ENCODE data around the gene CYP19A1. TPM values are rescaled to one million over a fixed set of nuclear protein-coding genes. Genes with fewer than 3 reads are reported as not detected.

The CYP19A1 gene
- total and polyA plus RNA-seq, 8 donors, result 0.09 to 2.5 (median 0.28) TPM; not detected in 1

- intact Hi-C loops (cut with DNase I), result no loop called here
- DNase-seq (no peak), ATAC-seq (no peak), FAIRE-seq (no peak)
- Histone ChIP-seq H3K27me3 (no peaks in the 10 kb centered on the region), H3K36me3 (no peaks in the 10 kb centered on the region), H3K4me1 (no peaks in the 10 kb centered on the region), H3K4me3 (no peak overlapping the region), H3K9me3 (no peaks in the 10 kb centered on the region), H3K27ac (no peak overlapping the region)
- TF ChIP-seq CTCF (IDR thresholded peaks at IDR 0.05), result no peak
- 76 to 87% methylated on average over 6 of the region's 6 CpGs for WGBS, 2 donors
Observed at GRCh38 chr15:51198701-51199232, 139.6 kb downstream of the CYP19A1 start.

DNA sequence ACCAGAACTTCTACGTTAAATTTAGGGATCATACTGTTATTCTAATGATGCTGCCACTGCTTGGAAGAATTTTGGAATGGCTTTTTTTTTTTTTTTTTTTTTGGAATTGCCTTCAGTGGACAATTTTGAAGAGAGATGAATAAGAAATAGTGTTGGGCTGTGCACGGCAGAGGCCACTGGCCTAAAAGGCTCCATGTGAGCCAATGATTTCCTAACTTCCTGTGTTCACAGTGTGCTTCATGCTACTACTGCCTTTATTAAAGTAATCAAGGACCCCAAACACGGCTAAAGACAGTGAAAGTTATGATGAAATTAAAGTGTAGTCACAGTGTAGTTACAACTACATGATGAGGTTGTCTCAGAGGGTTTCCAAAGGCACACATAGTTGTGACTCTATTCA is 142.9 kb downstream of the CYP19A1 start:
- Histone ChIP-seq H3K4me1 (no peaks in the 10 kb centered on the region), H3K27me3 (no peaks in the 10 kb centered on the region), H3K36me3 (no peaks in the 10 kb centered on the region), H3K9me3 (no peaks in the 10 kb centered on the region), H3K4me3 (no peak overlapping the region), H3K27ac (no peak overlapping the region)
- intact Hi-C loops (cut with DNase I), result no loop called here
- 55 to 62% methylated on average over 3 of the region's 3 CpGs for WGBS, 2 donors
- no peak for TF ChIP-seq CTCF (IDR thresholded peaks at IDR 0.05)
- DNase-seq, result no peak
- ATAC-seq, result no peak
- FAIRE-seq, result no peak

DNA sequence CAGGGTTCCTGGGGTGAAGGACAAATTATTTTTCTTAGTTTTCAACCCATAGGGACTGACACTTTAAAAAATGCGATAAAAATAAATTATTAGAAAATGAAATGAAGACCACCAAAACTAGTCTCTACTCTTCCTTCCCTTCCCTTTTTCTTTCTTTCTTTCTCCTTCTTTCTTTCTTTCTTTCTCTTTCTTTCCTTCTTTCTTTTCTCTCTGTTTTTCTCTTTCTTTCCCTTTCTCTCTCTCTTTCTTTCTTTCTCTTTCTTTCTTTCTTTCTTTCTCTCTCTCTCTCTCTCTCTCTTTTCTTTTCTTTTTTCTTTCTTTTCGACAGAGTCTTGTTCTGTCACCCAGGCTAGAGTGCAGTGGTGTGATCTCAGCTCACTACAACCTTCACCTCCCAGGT is 144.4 kb downstream of the CYP19A1 start:
- H3K27me3 ChIP-seq, result no peaks in the 10 kb centered on the region
- no peaks in the 10 kb centered on the region for H3K9me3 ChIP-seq
- H3K4me3 ChIP-seq, result no peak overlapping the region
- FAIRE-seq, result no peak
- intact Hi-C loops (cut with DNase I), result no loop called here
- no peak for TF ChIP-seq CTCF (IDR thresholded peaks at IDR 0.05)
- H3K27ac ChIP-seq, result no peak overlapping the region
- H3K4me1 ChIP-seq, result no peaks in the 10 kb centered on the region
- 62 to 69% methylated on average over 2 of the region's 2 CpGs for WGBS, 2 donors
- H3K36me3 ChIP-seq, result no peaks in the 10 kb centered on the region
- ATAC-seq, result no peak
- no peak for DNase-seq

- 60 to 67% methylated on average over 6 of the region's 6 CpGs for WGBS, 2 donors
- DNase-seq, result no peak
- Histone ChIP-seq H3K4me1 (no peaks in the 10 kb centered on the region), H3K27me3 (no peaks in the 10 kb centered on the region), H3K36me3 (no peaks in the 10 kb centered on the region), H3K4me3 (no peak overlapping the region), H3K27ac (no peak overlapping the region), H3K9me3 (no peaks in the 10 kb centered on the region)
- ATAC-seq, result no peak
- no peak for FAIRE-seq
- TF ChIP-seq CTCF (IDR thresholded peaks at IDR 0.05), result no peak
- intact Hi-C loops (cut with DNase I), result no loop called here
Observed at GRCh38 chr15:51193526-51193925, 144.9 kb downstream of the CYP19A1 start.

DNA sequence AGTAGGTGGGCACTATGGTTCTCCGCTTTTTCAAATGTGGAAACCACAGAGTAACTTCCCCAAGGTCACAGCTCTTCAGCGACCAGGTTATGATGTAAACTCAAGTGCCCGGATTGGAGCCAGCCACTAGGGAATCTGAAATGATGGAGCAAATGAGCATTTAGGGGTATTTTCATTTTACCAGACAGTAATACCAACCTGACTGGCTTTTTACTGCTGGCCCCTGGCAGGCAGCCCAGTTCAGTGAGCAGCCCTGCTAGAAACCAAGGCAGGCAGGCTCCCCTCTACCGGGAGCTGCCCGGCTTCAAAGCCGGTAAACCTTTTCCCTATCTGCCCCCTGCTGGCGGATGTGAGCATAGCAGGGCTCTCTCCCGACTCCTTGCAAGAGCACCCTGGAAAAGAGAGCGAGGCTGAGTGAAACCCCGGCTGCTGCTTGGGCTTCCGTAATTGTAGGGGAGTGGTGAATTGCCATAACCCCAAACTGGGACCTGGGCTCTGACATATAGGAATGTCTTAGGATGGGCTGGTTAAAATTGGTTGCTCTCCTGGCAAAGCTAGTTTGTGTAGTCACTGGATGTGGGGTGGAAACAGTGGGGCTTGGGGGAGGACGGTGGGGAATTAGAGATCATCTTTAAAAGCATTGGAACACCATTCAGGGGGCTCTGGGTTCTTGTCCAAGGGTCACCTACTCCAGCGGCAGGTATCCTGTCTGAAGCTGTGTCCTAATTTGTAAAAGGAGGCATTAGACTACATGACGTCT is 145.7 kb downstream of the CYP19A1 start:
- intact Hi-C loops (cut with DNase I), result no loop called here
- WGBS, 2 donors, result 18 to 27% methylated on average over 14 of the region's 14 CpGs
- Histone ChIP-seq H3K9me3 (no peaks in the 10 kb centered on the region), H3K36me3 (no peaks in the 10 kb centered on the region), H3K4me3 (no peak overlapping the region), H3K4me1 (no peaks in the 10 kb centered on the region), H3K27ac (no peak overlapping the region), H3K27me3 (no peaks in the 10 kb centered on the region)
- TF ChIP-seq CTCF (IDR thresholded peaks at IDR 0.05), result peak; percentile 73 to 92 (median 90)
- peak; percentile 82 to 99 (median 96) for ATAC-seq
- DNase-seq, result peak; percentile 66 to 98 (median 87)
- no peak for FAIRE-seq
